Transverse colon (tissue), 4 donors: ENCODE measurements around the gene DIS3L2.

ENCODE experiments used
- POLR2A ChIP-seq: fragments of 450-650 bp; IDR thresholded peaks from one replicate; pipeline ENCODE4 v1.6.1; 2016; ENCODE audit warnings: antibody characterized with exemption, mild to moderate bottlenecking, moderate library complexity
- POLR2AphosphoS5 ChIP-seq, 3 donors: sonication (generic); formaldehyde crosslinking; IDR thresholded peaks; one replicate each; pipeline ENCODE4 v1.6.1; 2016; ENCODE audit warnings: antibody characterized with exemption in 3 of 3
- TF ChIP-seq, protein P1 (sequence below), 5 experiments: fragments of 200-600 bp in 3 of 5; fragments of 450-650 bp in 2 of 5; sonication (generic) in 3 of 5; IDR thresholded peaks; 1 replicate in 2 of 5; 2 replicates in 3 of 5; pipeline ENCODE4 v1.5.1; 2016 to 2017; ENCODE audit warnings: antibody characterized with exemption in 5 of 5, inconsistent platforms in 3 of 5, mild to moderate bottlenecking in 2 of 5, moderate library complexity in 1 of 5

GRCh38 chr2:231966886-231967285, 5.4 kb downstream of the DIS3L2 start:
- TF ChIP-seq, protein P1, sequence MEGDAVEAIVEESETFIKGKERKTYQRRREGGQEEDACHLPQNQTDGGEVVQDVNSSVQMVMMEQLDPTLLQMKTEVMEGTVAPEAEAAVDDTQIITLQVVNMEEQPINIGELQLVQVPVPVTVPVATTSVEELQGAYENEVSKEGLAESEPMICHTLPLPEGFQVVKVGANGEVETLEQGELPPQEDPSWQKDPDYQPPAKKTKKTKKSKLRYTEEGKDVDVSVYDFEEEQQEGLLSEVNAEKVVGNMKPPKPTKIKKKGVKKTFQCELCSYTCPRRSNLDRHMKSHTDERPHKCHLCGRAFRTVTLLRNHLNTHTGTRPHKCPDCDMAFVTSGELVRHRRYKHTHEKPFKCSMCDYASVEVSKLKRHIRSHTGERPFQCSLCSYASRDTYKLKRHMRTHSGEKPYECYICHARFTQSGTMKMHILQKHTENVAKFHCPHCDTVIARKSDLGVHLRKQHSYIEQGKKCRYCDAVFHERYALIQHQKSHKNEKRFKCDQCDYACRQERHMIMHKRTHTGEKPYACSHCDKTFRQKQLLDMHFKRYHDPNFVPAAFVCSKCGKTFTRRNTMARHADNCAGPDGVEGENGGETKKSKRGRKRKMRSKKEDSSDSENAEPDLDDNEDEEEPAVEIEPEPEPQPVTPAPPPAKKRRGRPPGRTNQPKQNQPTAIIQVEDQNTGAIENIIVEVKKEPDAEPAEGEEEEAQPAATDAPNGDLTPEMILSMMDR (IDR thresholded peaks at IDR 0.05), result no peak
- TF ChIP-seq POLR2A, result no peak
- TF ChIP-seq POLR2AphosphoS5 (IDR thresholded peaks at IDR 0.05), result no peak
